Liver (tissue), 9 donors: ENCODE measurements around the gene IFT25. TPM values are rescaled to one million over a fixed set of nuclear protein-coding genes. Genes with fewer than 3 reads are reported as not detected.

Experiments used
- DNase-seq: peaks from one replicate; pipeline ENCODE4 v3.0.0-alpha.2; 2017; ENCODE audit warnings: low spot score
- H3K27ac ChIP-seq, 2 donors: one replicate each; pipeline ENCODE4 v1.7.0; 2013; ENCODE audit warnings: inconsistent platforms in 2 of 2, low read length in 2 of 2, control low read depth in 1 of 2, low read depth in 1 of 2, mild to moderate bottlenecking in 1 of 2
- H3K27me3 ChIP-seq, 4 donors: one replicate each; pipeline versions ENCODE4 v1.6.1 to v1.7.0; 2013; ENCODE audit warnings: low read length in 3 of 4, inconsistent platforms in 1 of 4, mild to moderate bottlenecking in 1 of 4, moderate library complexity in 1 of 4; ENCODE audit not compliant: control insufficient read depth in 4 of 4, insufficient read depth in 4 of 4
- H3K36me3 ChIP-seq, 4 donors: one replicate each; pipeline versions ENCODE4 v1.6.1 to v1.7.0; 2013; ENCODE audit warnings: low read length in 3 of 4, mild to moderate bottlenecking in 3 of 4, low read depth in 1 of 4, moderate library complexity in 1 of 4; ENCODE audit not compliant: control insufficient read depth in 4 of 4, insufficient read depth in 3 of 4
- H3K4me1 ChIP-seq, 4 donors: one replicate each; pipeline versions ENCODE4 v1.6.1 to v1.7.0; 2013; ENCODE audit warnings: low read length in 3 of 4, mild to moderate bottlenecking in 3 of 4, moderate library complexity in 1 of 4; ENCODE audit not compliant: control insufficient read depth in 4 of 4, insufficient read depth in 4 of 4
- H3K4me3 ChIP-seq, 3 donors: one replicate each; pipeline versions ENCODE4 v1.6.1 to v1.7.0; 2013; ENCODE audit warnings: low read length in 3 of 3, control low read depth in 1 of 3, low read depth in 1 of 3, mild to moderate bottlenecking in 1 of 3
- H3K9ac ChIP-seq, 2 donors: one replicate each; pipeline ENCODE4 v1.7.0; 2013; ENCODE audit warnings: low read length in 2 of 2, mild to moderate bottlenecking in 2 of 2, moderate library complexity in 2 of 2, control low read depth in 1 of 2, low read depth in 1 of 2
- H3K9me3 ChIP-seq, 4 donors: one replicate each; pipeline versions ENCODE4 v1.6.1 to v1.7.0; 2013; ENCODE audit warnings: low read length in 3 of 4; ENCODE audit not compliant: control insufficient read depth in 4 of 4
- CTCF ChIP-seq: fragments of 150-350 bp; IDR thresholded peaks from 2 replicates; pipeline ENCODE4 v1.5.1; 2017; ENCODE audit warnings: improper control_type of control experiment, low read depth, low read length; ENCODE audit not compliant: missing input control
- EGR1 ChIP-seq, 2 donors: IDR thresholded peaks; 2 replicates each; pipeline ENCODE4 v1.6.1; 2016 to 2018; ENCODE audit warnings: antibody characterized with exemption in 2 of 2, low read depth in 2 of 2
- FOXA2 ChIP-seq: IDR thresholded peaks from 2 replicates; pipeline ENCODE4 v1.6.1; 2016; ENCODE audit warnings: antibody characterized with exemption
- GABPA ChIP-seq, 2 donors: IDR thresholded peaks in 1 of 2; conservative IDR thresholded peaks in 1 of 2; 2 replicates each; pipeline ENCODE4 v1.6.1; 2016; ENCODE audit warnings: antibody characterized with exemption in 2 of 2, mild to moderate bottlenecking in 1 of 2, moderate library complexity in 1 of 2
- HNF4A ChIP-seq, 2 donors: conservative IDR thresholded peaks; 2 replicates each; pipeline ENCODE4 v1.6.1; 2016; ENCODE audit warnings: antibody characterized with exemption in 2 of 2, mild to moderate bottlenecking in 2 of 2
- HNF4G ChIP-seq: IDR thresholded peaks from 2 replicates; pipeline ENCODE4 v1.6.1; 2016; ENCODE audit warnings: antibody characterized with exemption
- JUND ChIP-seq, 2 donors: IDR thresholded peaks; 2 replicates each; pipeline ENCODE4 v1.6.1; 2016; ENCODE audit warnings: antibody characterized with exemption in 2 of 2
- MAX ChIP-seq: IDR thresholded peaks from 2 replicates; pipeline ENCODE4 v1.6.1; 2016; ENCODE audit warnings: antibody characterized with exemption
- RAD21 ChIP-seq, 2 donors: IDR thresholded peaks; 2 replicates each; pipeline ENCODE4 v1.6.1; 2016; ENCODE audit warnings: antibody characterized with exemption in 2 of 2, mild to moderate bottlenecking in 2 of 2
- REST ChIP-seq: IDR thresholded peaks from 2 replicates; pipeline ENCODE4 v1.6.1; 2016; ENCODE audit warnings: antibody characterized with exemption, mild to moderate bottlenecking
- RXRA ChIP-seq, 2 donors: IDR thresholded peaks; 2 replicates each; pipeline ENCODE4 v1.6.1; 2017 to 2018; ENCODE audit warnings: antibody characterized with exemption in 2 of 2, mild to moderate bottlenecking in 1 of 2
- SP1 ChIP-seq: IDR thresholded peaks from 2 replicates; pipeline ENCODE4 v1.6.1; 2018; ENCODE audit warnings: antibody characterized with exemption, mild to moderate bottlenecking
- TAF1 ChIP-seq: conservative IDR thresholded peaks from 2 replicates; pipeline ENCODE4 v1.6.1; 2016; ENCODE audit warnings: antibody characterized with exemption, mild to moderate bottlenecking
- YY1 ChIP-seq: IDR thresholded peaks from 2 replicates; pipeline ENCODE4 v1.6.1; 2016; ENCODE audit warnings: antibody characterized with exemption, mild to moderate bottlenecking
- WGBS: extraction: QIAGEN DNeasy Blood & Tissue Kit; methylation state at CpG from one replicate; pipeline ENCODE4 v1.1.7; 2013; 5-methylcytosine and 5-hydroxymethylcytosine counted together
- polyA plus RNA-seq, 2 donors: library from polyadenylated mRNA; stranded (reverse) in 1 of 2; unstranded in 1 of 2; fragments of 200-250 nt in 1 of 2; fragments of >200 nt in 1 of 2; fragmentation: Nextera tagmentation in 1 of 2; extraction: Ambion mirVana in 1 of 2; gene quantifications; one replicate each; pipeline versions ENCODE4 v1.2.1 to v1.2.3, GENCODE V29; 2013 to 2015
- total RNA-seq, 2 donors: library from RNA; depleted of rRNA; stranded (reverse); fragments of >200 nt; gene quantifications; one replicate each; pipeline ENCODE4 v1.2.3, GENCODE V29; 2014
- TF ChIP-seq, protein P1 (sequence below): IDR thresholded peaks from 2 replicates; pipeline ENCODE4 v1.6.1; 2016; ENCODE audit warnings: antibody characterized with exemption
- TF ChIP-seq, protein P2 (sequence below): IDR thresholded peaks from 2 replicates; pipeline ENCODE4 v1.6.1; 2016; ENCODE audit warnings: antibody characterized with exemption
- donor health status: healthy.
- donor health status: healthy.
- donor health status: healthy.
- donor health status: healthy.
- donor health status: healthy.

IFT25 gene
- total and polyA plus RNA-seq, 4 donors, result 8.6 to 37.4 (median 15.6) TPM

GRCh38 chr1:53896635-53897229 lies 48.8 kb downstream of the IFT25 start:
- no peaks in the 10 kb centered on the region for H3K36me3 ChIP-seq
- peak overlapping the region in 1 of 3 donors; percentile 84 for H3K4me3 ChIP-seq
- H3K9ac ChIP-seq, result peak overlapping the region; percentile 4 to 6
- H3K27me3 ChIP-seq, result no peaks in the 10 kb centered on the region
- 29% methylated on average over 2 of the region's 2 CpGs for WGBS
- peaks cover 12 to 62% (median 53%) of the 10 kb centered on the region in 4 donors for H3K4me1 ChIP-seq
- H3K9me3 ChIP-seq, result no peaks in the 10 kb centered on the region
- TF ChIP-seq, protein P1, sequence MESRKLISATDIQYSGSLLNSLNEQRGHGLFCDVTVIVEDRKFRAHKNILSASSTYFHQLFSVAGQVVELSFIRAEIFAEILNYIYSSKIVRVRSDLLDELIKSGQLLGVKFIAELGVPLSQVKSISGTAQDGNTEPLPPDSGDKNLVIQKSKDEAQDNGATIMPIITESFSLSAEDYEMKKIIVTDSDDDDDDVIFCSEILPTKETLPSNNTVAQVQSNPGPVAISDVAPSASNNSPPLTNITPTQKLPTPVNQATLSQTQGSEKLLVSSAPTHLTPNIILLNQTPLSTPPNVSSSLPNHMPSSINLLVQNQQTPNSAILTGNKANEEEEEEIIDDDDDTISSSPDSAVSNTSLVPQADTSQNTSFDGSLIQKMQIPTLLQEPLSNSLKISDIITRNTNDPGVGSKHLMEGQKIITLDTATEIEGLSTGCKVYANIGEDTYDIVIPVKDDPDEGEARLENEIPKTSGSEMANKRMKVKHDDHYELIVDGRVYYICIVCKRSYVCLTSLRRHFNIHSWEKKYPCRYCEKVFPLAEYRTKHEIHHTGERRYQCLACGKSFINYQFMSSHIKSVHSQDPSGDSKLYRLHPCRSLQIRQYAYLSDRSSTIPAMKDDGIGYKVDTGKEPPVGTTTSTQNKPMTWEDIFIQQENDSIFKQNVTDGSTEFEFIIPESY, result no peak
- no peak for TF ChIP-seq CTCF
- TF ChIP-seq HNF4A (conservative IDR thresholded peaks at IDR 0.05), result peak; percentile 63 to 70
- TF ChIP-seq FOXA2, result no peak
- peak; percentile 84 to 86 for TF ChIP-seq RXRA (IDR thresholded peaks at IDR 0.05)
- TF ChIP-seq, protein P2, sequence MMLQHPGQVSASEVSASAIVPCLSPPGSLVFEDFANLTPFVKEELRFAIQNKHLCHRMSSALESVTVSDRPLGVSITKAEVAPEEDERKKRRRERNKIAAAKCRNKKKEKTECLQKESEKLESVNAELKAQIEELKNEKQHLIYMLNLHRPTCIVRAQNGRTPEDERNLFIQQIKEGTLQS, result peak; percentile 92
- TF ChIP-seq GABPA (IDR thresholded peaks at IDR 0.05 in 1 of 2, conservative IDR thresholded peaks at IDR 0.05 in 1 of 2), result no peak
- no peak for TF ChIP-seq YY1
- TF ChIP-seq SP1, result peak; percentile 58
- TF ChIP-seq MAX, result peak; percentile 76
- no peak for TF ChIP-seq HNF4G
- TF ChIP-seq RAD21 (IDR thresholded peaks at IDR 0.05), result peak in 1 of 2 donors; percentile 39
- TF ChIP-seq EGR1 (IDR thresholded peaks at IDR 0.05; ENCODE audit: low read depth in 2 of 2), result no peak
- TF ChIP-seq REST, result no peak
- TF ChIP-seq TAF1, result peak; percentile 39
- peak; percentile 19 to 58 for TF ChIP-seq JUND (IDR thresholded peaks at IDR 0.05)
- DNase-seq, result no peak
- H3K27ac ChIP-seq, result peak overlapping the region; percentile 63 to 73
